ENCODE results near the gene GFOD2.

Gene GFOD2

GRCh38 chr16:67731071-67731752 is 12.1 kb upstream of the GFOD2 start:
- DNase-seq, result no peak

- DNase-seq, result no peak
Measured at GRCh38 chr16:67730326-67730725, 11.2 kb upstream of the GFOD2 start.

GRCh38 chr16:67729636-67730248 is 10.6 kb upstream of the GFOD2 start:
- no peak for DNase-seq

GRCh38 chr16:67727521-67728485 is 8.7 kb upstream of the GFOD2 start:
- DNase-seq, result no peak

- DNase-seq, result no peak
Measured at GRCh38 chr16:67726106-67727034, 7.3 kb upstream of the GFOD2 start.

GRCh38 chr16:67723911-67724305 is 4.8 kb upstream of the GFOD2 start:
- no peak for DNase-seq

GRCh38 chr16:67723151-67723910 is 4.2 kb upstream of the GFOD2 start:
- DNase-seq, result no peak

GRCh38 chr16:67720236-67720635 is 1.1 kb upstream of the GFOD2 start:
- DNase-seq, result no peak

- peak; percentile 13 to 23 for DNase-seq
Measured at GRCh38 chr16:67719778-67720144, 645 bp upstream of the GFOD2 start.

GRCh38 chr16:67718668-67719047 is 458 bp downstream of the GFOD2 start:
- peak; percentile 25 to 26 for DNase-seq

GRCh38 chr16:67716097-67716496 is 3.0 kb downstream of the GFOD2 start:
- no peak for DNase-seq

GRCh38 chr16:67714522-67714921 is 4.6 kb downstream of the GFOD2 start:
- no peak for DNase-seq

- no peak for DNase-seq
Measured at GRCh38 chr16:67713647-67714273, 5.4 kb downstream of the GFOD2 start.

- DNase-seq, result no peak
Measured at GRCh38 chr16:67710607-67711006, 8.5 kb downstream of the GFOD2 start.

GRCh38 chr16:67709050-67709449 is 10.1 kb downstream of the GFOD2 start:
- no peak for DNase-seq

- DNase-seq, result no peak
Measured at GRCh38 chr16:67708368-67708771, 10.7 kb downstream of the GFOD2 start.

GRCh38 chr16:67707790-67708189 is 11.3 kb downstream of the GFOD2 start:
- DNase-seq, result no peak

GRCh38 chr16:67707210-67707609 is 11.9 kb downstream of the GFOD2 start:
- DNase-seq, result no peak

GRCh38 chr16:67704110-67704509 is 15.0 kb downstream of the GFOD2 start:
- DNase-seq, result no peak

GRCh38 chr16:67703626-67704025 is 15.5 kb downstream of the GFOD2 start:
- DNase-seq, result no peak

GRCh38 chr16:67702130-67702529 is 17.0 kb downstream of the GFOD2 start:
- no peak for DNase-seq

Data from stimulated activated CD4-positive, alpha-beta T cell treated with anti-CD3 and anti-CD28 coated beads, Interleukin-2, amount 100 ng/mL, for 24 hours (primary cell).